Activated CD4-positive, alpha-beta T cell treated with anti-CD3 and anti-CD28 coated beads, Interleukin-2, amount 10 ng/mL, durations not matched to agents 7 days and 5 days (primary cell): ENCODE results near the gene EIF1AD. TPM values are rescaled to one million over a fixed set of nuclear protein-coding genes. Genes with fewer than 3 reads are reported as not detected.
"Not testable (repeated sequence)": the region's sequence is repeated elsewhere in the genome, so short reads cannot be mapped to it uniquely, and the experiment has no call there.

Experiments
- CTCF ChIA-PET: fragments of 350-600 bp; sonication (Branson Sonifier 250); formaldehyde crosslinking; loops from one replicate; lab custom pipeline; 2021; ENCODE audit warnings: antibody characterized with exemption; lab: Charles Lee
- POLR2A ChIA-PET: fragments of 350-600 bp; sonication (Branson Sonifier 250); formaldehyde crosslinking; loops from one replicate; lab custom pipeline; 2021; ENCODE audit warnings: antibody characterized with exemption; lab: Charles Lee
- DNase-seq: peaks from one replicate; pipeline ENCODE4 v3.0.0-alpha.2; 2020
- H3K27ac Mint-ChIP-seq: one replicate; pipeline ENCODE4 v1.8.0; 2021; ENCODE audit warnings: mild to moderate bottlenecking, moderate library complexity, mixed read lengths
- H3K27me3 Mint-ChIP-seq: one replicate; pipeline ENCODE4 v1.8.0; 2021; ENCODE audit warnings: mixed read lengths
- H3K36me3 Mint-ChIP-seq: one replicate; pipeline ENCODE4 v1.8.0; 2021; ENCODE audit warnings: low read depth, mixed read lengths
- H3K4me1 Mint-ChIP-seq: one replicate; pipeline ENCODE4 v1.8.0; 2021; ENCODE audit warnings: mixed read lengths
- H3K4me3 Mint-ChIP-seq: one replicate; pipeline ENCODE4 v1.8.0; 2021; ENCODE audit warnings: mild to moderate bottlenecking, moderate library complexity, mixed read lengths
- H3K9me3 Mint-ChIP-seq: one replicate; pipeline ENCODE4 v1.8.0; 2021; ENCODE audit warnings: mixed read lengths
- total RNA-seq, 2 experiments: library from RNA; stranded (reverse); gene quantifications; one replicate each; pipeline ENCODE4 v1.2.3, GENCODE V29; 2021

EIF1AD gene
- total RNA-seq, 2 experiments from 2014 or later: 50.4 to 54.4 TPM

- H3K27ac Mint-ChIP-seq: no peak overlapping the region
- CTCF ChIA-PET: no interaction called here
- POLR2A ChIA-PET: no interaction called here
Measured at GRCh38 chr11:66016793-66017177, 14.8 kb upstream of the EIF1AD start.

GRCh38 chr11:66015936-66016792 lies 14.2 kb upstream of the EIF1AD start:
- ChIA-PET POLR2A (no interaction called here), CTCF (interaction anchor here (1.1 kb wide), 1 partner anchor 206 kb away, joined by 3 read pairs; no protein-coding TSS in a partner anchor)
- no peaks in the 10 kb centered on the region for H3K36me3 Mint-ChIP-seq
- DNase-seq: no peak
- H3K4me1 Mint-ChIP-seq: peaks cover 5% of the 10 kb centered on the region
- no peak overlapping the region for H3K4me3 Mint-ChIP-seq
- peaks cover 18% of the 10 kb centered on the region for H3K27me3 Mint-ChIP-seq
- no peaks in the 10 kb centered on the region for H3K9me3 Mint-ChIP-seq
- no peak overlapping the region for H3K27ac Mint-ChIP-seq

More at GRCh38 chr11:66016793-66017177, 14.8 kb upstream of the EIF1AD start:
- Mint-ChIP-seq H3K27me3 (peaks cover 14% of the 10 kb centered on the region), H3K4me1 (peaks cover 9% of the 10 kb centered on the region), H3K9me3 (no peaks in the 10 kb centered on the region), H3K4me3 (no peak overlapping the region), H3K36me3 (no peaks in the 10 kb centered on the region)
- no peak for DNase-seq

GRCh38 chr11:66015454-66015881 lies 13.5 kb upstream of the EIF1AD start:
- POLR2A ChIA-PET: no interaction called here
- no peak overlapping the region for H3K27ac Mint-ChIP-seq
- no peak for DNase-seq
- H3K36me3 Mint-ChIP-seq: no peaks in the 10 kb centered on the region
- CTCF ChIA-PET: interaction anchor here (1.1 kb wide), 1 partner anchor 207 kb away, joined by 3 read pairs; no protein-coding TSS in a partner anchor
- no peak overlapping the region for H3K4me3 Mint-ChIP-seq
- H3K9me3 Mint-ChIP-seq: no peaks in the 10 kb centered on the region
- no peaks in the 10 kb centered on the region for H3K4me1 Mint-ChIP-seq
- peaks cover 23% of the 10 kb centered on the region for H3K27me3 Mint-ChIP-seq

- H3K4me1 Mint-ChIP-seq: no peaks in the 10 kb centered on the region
- H3K9me3 Mint-ChIP-seq: no peaks in the 10 kb centered on the region
- no peak for DNase-seq
- H3K27ac Mint-ChIP-seq: no peak overlapping the region
- ChIA-PET POLR2A (no interaction called here), CTCF (interaction anchor here (1.1 kb wide), 1 partner anchor 207 kb away, joined by 3 read pairs; no protein-coding TSS in a partner anchor)
- peaks cover 28% of the 10 kb centered on the region for H3K27me3 Mint-ChIP-seq
- H3K36me3 Mint-ChIP-seq: no peaks in the 10 kb centered on the region
- no peak overlapping the region for H3K4me3 Mint-ChIP-seq
Measured at GRCh38 chr11:66014804-66015453, 13.0 kb upstream of the EIF1AD start.

- no peak for DNase-seq
- Mint-ChIP-seq H3K27ac (no peak overlapping the region), H3K9me3 (no peaks in the 10 kb centered on the region), H3K4me1 (no peaks in the 10 kb centered on the region), H3K36me3 (no peaks in the 10 kb centered on the region), H3K4me3 (no peak overlapping the region), H3K27me3 (peaks cover 28% of the 10 kb centered on the region)
- ChIA-PET CTCF (interaction anchor here (1.2 to 3.8 kb wide), 4 partner anchors 9 to 234 kb away, joined by 3 to 15 read pairs (median 6); partner anchors contain the start of gene FIBP), POLR2A (no interaction called here)
Measured at GRCh38 chr11:66013762-66014100, 11.8 kb upstream of the EIF1AD start.

- Mint-ChIP-seq H3K27ac (no peak overlapping the region), H3K36me3 (no peaks in the 10 kb centered on the region), H3K27me3 (peaks cover 28% of the 10 kb centered on the region), H3K4me3 (no peak overlapping the region), H3K4me1 (no peaks in the 10 kb centered on the region), H3K9me3 (no peaks in the 10 kb centered on the region)
- ChIA-PET CTCF (interaction anchor here (1.2 to 3.8 kb wide), 4 partner anchors 9 to 233 kb away, joined by 3 to 15 read pairs (median 6); partner anchors contain the start of gene FIBP), POLR2A (no interaction called here)
- no peak for DNase-seq
Measured at GRCh38 chr11:66012946-66013761, 11.2 kb upstream of the EIF1AD start.

- CTCF ChIA-PET: interaction anchor here (1.8 to 3.8 kb wide), 3 partner anchors 10 to 232 kb away, joined by 4 to 15 read pairs (median 8); partner anchors contain the start of gene FIBP
- POLR2A ChIA-PET: no interaction called here
- Mint-ChIP-seq H3K4me3 (no peak overlapping the region), H3K9me3 (no peaks in the 10 kb centered on the region), H3K27ac (no peak overlapping the region), H3K4me1 (no peaks in the 10 kb centered on the region), H3K36me3 (no peaks in the 10 kb centered on the region), H3K27me3 (peaks cover 28% of the 10 kb centered on the region)
- DNase-seq: no peak
Measured at GRCh38 chr11:66012371-66012945, 10.5 kb upstream of the EIF1AD start.

GRCh38 chr11:66011785-66012303 lies 9.9 kb upstream of the EIF1AD start, which contains the start of gene CST6:
Gene CST6 (plus strand): TSS chr11:66012008. CDS start chr11:66012045, 37 bp downstream.
- H3K4me3 Mint-ChIP-seq: no peak within 1 kb of the TSS
- DNase-seq: no peak
- ChIA-PET CTCF (interaction anchor here (0.6 to 3.8 kb wide), 4 partner anchors 11 to 300 kb away, joined by 3 to 15 read pairs (median 6); partner anchors contain the start of gene FIBP), POLR2A (no interaction called here)
- H3K27me3 Mint-ChIP-seq: peaks cover 28% of the 10 kb centered on the region
- no peak within 1 kb of the TSS for H3K27ac Mint-ChIP-seq
- no peaks in the 10 kb centered on the region for H3K36me3 Mint-ChIP-seq
- no peaks in the 10 kb centered on the region for H3K9me3 Mint-ChIP-seq
- H3K4me1 Mint-ChIP-seq: no peaks in the 10 kb centered on the region

- ChIA-PET CTCF (interaction anchor here (0.6 to 3.8 kb wide), 3 partner anchors 11 to 300 kb away, joined by 3 to 15 read pairs (median 8); partner anchors contain the start of gene FIBP), POLR2A (no interaction called here)
- DNase-seq: no peak
- H3K9me3 Mint-ChIP-seq: no peaks in the 10 kb centered on the region
- peaks cover 28% of the 10 kb centered on the region for H3K27me3 Mint-ChIP-seq
- H3K36me3 Mint-ChIP-seq: no peaks in the 10 kb centered on the region
- H3K4me1 Mint-ChIP-seq: no peaks in the 10 kb centered on the region
- no peak overlapping the region for H3K4me3 Mint-ChIP-seq
- no peak overlapping the region for H3K27ac Mint-ChIP-seq
Measured at GRCh38 chr11:66011239-66011784, 9.4 kb upstream of the EIF1AD start.

GRCh38 chr11:66010036-66010435 lies 8.1 kb upstream of the EIF1AD start:
- POLR2A ChIA-PET, H3K4me1 Mint-ChIP-seq, H3K36me3 Mint-ChIP-seq, H3K9me3 Mint-ChIP-seq, DNase-seq, H3K4me3 Mint-ChIP-seq, H3K27ac Mint-ChIP-seq: not testable (repeated sequence)
- CTCF ChIA-PET: interaction anchor here (1.0 kb wide), 1 partner anchor 37 kb away, joined by 3 read pairs; no protein-coding TSS in a partner anchor
- H3K27me3 Mint-ChIP-seq: peaks cover 28% of the 10 kb centered on the region

GRCh38 chr11:66008468-66009101 lies 6.6 kb upstream of the EIF1AD start:
- POLR2A ChIA-PET: no interaction called here
- CTCF ChIA-PET: interaction anchor here (0.6 to 2.0 kb wide), 7 partner anchors 14 to 439 kb away, joined by 3 to 5 read pairs (median 4); partner anchors contain the start of gene KAT5
- DNase-seq: no peak
- H3K36me3 Mint-ChIP-seq: peaks cover 7% of the 10 kb centered on the region
- H3K4me1 Mint-ChIP-seq: peaks cover 7% of the 10 kb centered on the region
- H3K9me3 Mint-ChIP-seq: no peaks in the 10 kb centered on the region
- no peak overlapping the region for H3K27ac Mint-ChIP-seq
- H3K4me3 Mint-ChIP-seq: no peak overlapping the region
- H3K27me3 Mint-ChIP-seq: peaks cover 28% of the 10 kb centered on the region
